ENCODE data around the gene KSR2.
"Not testable (repeated sequence)": the region's sequence is repeated elsewhere in the genome, so short reads cannot be mapped to it uniquely, and the experiment has no call there.

KSR2 gene

GRCh38 chr12:117742721-117743120 lies 226.1 kb downstream of the KSR2 start:
- no peak for DNase-seq

DNA sequence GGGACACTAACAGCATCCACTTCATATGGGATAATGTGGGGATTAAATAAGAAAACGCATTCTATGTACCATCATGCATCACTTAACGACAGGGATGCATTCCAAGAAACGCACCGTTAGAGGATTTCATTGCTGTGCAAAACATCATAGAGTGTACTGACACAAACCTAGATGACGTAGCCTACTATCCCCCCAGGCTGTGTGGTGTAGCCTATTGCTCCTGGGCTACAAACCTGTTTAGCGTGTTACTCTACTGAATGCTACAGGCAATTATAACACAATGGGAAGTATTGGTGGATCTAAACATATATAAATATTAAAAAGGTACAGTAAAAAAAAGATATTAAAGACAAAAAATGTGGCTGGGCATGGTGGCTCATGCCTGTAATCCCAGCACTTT lies 230.6 kb downstream of the KSR2 start:
- no peak for DNase-seq

DNA sequence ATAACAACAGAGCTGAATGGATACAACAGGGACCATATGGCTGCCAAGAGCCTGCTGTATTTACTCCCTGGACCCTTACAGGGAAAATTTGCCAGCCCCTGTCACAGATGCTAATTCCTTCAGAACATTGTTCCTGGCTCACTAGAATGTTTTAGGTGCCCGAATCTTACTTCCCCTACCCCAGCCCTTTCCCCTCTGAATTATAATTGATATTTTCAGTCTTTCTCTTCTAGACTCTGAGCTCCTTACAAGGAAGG lies 235.3 kb downstream of the KSR2 start:
- DNase-seq, result no peak

GRCh38 chr12:117732761-117733548 lies 235.8 kb downstream of the KSR2 start:
- DNase-seq, result no peak

GRCh38 chr12:117731131-117731530 lies 237.7 kb downstream of the KSR2 start:
- not testable (repeated sequence) for DNase-seq

DNA sequence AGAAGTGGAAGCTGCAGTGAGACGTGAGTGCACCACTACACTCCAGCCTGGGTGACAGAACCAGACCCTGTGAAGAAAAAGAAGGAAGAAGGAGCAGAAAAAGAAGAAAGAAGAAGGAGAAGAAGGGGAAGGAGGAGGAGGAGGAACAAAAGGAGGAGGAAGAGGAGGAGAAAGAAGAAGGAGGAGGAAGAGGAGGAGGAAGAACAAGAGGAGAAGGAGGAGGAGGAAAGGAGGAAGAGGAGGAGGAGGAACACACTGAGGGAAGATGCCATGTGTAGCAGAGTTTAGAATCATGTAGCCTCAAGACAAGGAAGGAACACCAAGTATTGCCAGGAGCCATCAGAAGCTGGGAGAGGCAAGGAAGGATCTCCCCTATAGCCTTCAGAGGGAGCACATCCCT lies 241.5 kb downstream of the KSR2 start:
- no peak for DNase-seq

GRCh38 chr12:117724543-117724942 lies 244.2 kb downstream of the KSR2 start:
- DNase-seq, result no peak

DNA sequence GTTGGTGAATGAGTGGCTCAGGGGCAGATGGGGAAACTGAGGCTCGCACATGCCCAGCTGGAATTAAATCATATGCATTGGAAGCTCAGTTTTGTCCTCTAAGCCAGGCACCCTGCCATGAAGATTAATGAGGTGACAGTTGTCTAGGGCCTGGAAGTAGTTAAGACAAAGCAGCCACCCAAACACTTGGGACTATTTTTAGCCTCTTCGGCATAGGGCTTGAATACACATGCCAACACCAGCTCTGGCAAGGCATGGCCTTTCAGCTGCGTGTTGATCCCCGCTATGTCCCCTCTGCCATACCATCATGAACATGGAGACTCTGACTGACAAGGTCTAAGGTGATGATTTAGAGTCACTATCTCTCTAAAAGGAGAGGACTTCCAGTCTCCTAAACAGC lies 250.2 kb downstream of the KSR2 start:
- no peak for DNase-seq

GRCh38 chr12:117718141-117718540 lies 250.6 kb downstream of the KSR2 start:
- no peak for DNase-seq

- DNase-seq, result no peak
These were observed 254.6 kb downstream of the KSR2 start for GRCh38 chr12:117714203-117714602.

DNA sequence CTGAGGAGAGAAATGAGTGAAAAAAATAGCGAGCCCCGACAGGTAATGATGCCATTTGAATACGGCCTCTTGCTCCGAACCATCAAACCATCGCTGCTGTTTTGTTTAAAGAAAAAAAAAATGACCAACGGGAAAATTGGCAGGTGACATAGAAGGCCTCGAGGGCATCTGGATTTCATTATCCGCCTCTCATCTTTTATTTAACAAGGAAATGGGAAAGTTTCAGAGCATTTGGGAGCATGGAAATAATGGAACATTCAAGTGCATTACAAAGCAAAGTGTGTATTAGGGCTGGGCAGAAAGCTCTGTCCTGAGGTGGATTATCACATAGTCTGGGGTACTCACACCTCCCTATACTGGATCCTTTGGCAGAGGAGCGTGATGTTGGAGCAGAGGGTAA lies 258.7 kb downstream of the KSR2 start:
- no peak for DNase-seq

- DNase-seq, result no peak
These were observed 260.9 kb downstream of the KSR2 start for GRCh38 chr12:117707861-117708260.

GRCh38 chr12:117703584-117703983 lies 265.2 kb downstream of the KSR2 start:
- no peak for DNase-seq

DNA sequence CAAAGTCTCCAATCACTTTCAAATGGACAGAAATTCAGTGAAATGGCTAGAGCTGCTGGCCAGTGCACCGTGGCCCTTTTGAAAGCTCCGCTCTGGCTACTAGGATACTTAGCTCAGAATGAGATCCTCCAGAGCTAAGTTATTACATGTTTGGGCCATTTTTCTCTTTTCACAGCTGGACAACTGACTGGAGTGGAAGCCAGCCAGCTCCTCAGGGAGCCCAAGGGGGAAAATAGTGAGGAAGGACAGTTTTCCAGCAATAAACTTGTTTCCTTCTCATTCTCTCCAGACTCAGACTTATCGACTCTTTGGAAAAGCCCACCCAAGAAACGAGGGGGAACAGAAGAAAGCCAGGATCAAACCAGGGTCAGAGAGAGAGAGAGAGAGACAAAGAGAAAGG lies 266.0 kb downstream of the KSR2 start:
- no peak for DNase-seq

DNA sequence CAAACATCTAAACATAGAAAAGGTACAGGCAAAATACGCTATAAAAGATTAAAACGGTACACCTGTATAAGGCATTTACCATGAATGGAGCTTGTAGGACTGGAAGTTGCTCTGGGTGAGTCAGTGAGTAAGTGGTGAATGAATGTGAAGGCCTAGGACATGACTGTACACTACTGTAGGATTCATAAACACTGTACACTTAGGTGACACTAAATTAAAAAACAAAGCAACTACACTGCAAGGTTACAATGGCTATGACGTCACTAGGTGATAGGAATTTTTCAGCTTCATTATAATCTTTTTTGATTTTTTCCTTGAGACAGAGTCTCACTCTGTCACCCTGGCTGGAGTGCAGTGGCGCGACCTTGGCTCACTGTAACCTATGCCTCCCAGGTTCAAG lies 269.2 kb downstream of the KSR2 start:
- DNase-seq, result no peak

DNA sequence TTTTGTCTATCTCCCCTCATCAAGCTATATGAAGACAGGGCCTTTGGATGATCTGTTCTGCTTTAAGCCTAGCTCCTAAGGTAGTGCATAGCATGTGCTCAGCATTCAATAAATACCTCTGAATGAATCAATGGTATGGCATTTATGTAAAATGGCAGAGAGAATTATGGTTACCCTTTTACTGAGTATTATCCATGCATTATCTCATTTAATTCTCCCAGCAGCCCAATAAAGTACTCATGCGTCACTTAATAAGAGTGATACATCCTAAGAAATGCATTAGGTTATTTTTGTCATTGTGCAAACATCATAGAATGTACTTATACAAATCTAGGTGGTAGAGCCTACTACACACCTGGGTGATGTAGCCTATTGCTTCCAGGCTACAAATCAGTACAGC lies 269.7 kb downstream of the KSR2 start:
- no peak for DNase-seq

GRCh38 chr12:117695956-117696355 lies 272.8 kb downstream of the KSR2 start:
- DNase-seq, result no peak

GRCh38 chr12:117692512-117692911 lies 276.3 kb downstream of the KSR2 start:
- DNase-seq, result no peak

DNA sequence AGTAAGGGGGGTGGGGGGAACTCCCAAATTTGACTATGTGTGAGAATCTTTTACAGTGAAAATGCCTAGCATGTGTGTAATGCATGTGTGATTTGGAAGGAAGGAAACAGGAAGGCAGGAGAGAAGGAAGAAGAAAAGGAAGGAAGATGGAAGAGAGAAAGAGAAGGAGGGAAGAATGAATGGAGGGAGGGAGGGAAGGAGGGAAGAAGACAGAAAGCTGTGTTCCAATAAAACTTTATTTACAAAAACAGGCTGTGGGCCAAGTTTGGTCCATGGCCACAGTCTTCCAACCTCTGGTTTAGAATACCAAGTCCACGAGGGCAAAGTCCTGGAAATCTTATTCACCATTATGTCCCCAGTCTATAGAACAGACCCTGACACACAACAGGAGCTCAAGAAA lies 278.9 kb downstream of the KSR2 start:
- no peak for DNase-seq

DNA sequence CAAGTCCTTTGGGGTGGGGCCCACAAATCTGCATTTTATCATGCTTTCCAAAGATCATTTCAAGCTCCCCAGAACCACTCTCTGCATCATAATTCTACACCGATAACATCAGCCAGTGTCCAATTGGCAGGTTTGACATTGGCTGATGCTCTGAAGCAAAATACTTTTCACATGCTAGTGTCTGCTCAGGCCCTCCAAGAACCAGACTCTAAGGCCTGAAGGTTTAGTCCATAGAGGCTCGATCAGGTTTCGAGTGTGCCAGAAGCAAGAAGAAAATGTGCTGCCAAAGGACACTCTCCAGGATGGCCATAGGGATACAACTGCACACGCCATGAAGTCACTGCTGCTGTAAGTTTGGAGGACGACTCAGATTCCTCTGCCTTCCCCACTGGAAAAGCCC lies 280.3 kb downstream of the KSR2 start:
- DNase-seq, result no peak

GRCh38 chr12:117686911-117687377 lies 281.8 kb downstream of the KSR2 start:
- peak; percentile 23 for DNase-seq

GRCh38 chr12:117686210-117686609 lies 282.6 kb downstream of the KSR2 start:
- no peak for DNase-seq

- DNase-seq, result peak; percentile 21
These were observed 283.5 kb downstream of the KSR2 start for GRCh38 chr12:117685110-117685926.

DNA sequence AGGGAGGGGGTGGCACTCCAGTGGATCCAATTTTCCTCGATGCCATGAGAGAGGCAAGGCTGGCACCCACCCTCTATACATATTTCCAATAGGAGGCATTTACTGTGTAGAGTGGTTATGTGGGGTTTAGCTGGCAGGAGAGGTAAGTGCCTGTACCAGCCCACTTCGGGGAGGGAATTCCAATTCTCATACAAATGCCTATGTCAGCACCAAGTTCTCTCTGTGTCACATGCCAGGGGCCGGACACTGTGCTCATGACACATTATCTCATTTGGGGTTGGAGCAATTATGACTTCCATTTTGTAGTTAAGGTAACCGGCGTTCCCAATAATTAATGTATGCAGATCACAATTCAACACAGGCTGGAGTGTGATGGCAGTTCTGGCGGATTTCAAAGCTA lies 284.3 kb downstream of the KSR2 start:
- no peak for DNase-seq

DNA sequence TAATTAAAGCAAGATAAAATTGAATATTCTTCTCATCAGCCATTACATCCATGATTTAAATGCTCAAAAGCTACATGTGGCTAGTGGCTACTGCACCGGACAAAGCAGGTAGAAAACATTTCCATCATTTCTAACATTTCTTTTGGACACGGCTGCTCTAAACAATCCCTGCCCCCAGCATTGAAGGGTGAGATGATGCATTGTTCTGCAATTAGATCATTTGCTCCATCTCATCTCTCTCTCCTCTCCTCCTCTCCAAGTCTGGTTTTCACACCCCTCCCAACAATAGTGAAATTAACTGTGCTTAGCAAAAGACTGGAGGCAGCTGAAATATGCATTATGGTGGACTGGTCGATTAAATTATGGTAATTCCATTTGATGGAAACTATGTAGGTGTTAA lies 288.5 kb downstream of the KSR2 start:
- no peak for DNase-seq

Data from NCI-H2227 treated with DMSO at 0.1 percent for 48 hours (cell line).